Nucleus accumbens (tissue), 56 donors: ENCODE data around the gene PUS3.
"Not testable (repeated sequence)": the region's sequence is repeated elsewhere in the genome, so short reads cannot be mapped to it uniquely, and the experiment has no call there.

ENCODE experiments used
- DNase-seq, 56 donors: peaks; one replicate each; lab custom pipeline; 2025; lab: John Stamatoyannopoulos, UW

The PUS3 gene

GRCh38 chr11:125922156-125922555 lies 19.1 kb upstream of the PUS3 start:
- no peak for DNase-seq

DNA sequence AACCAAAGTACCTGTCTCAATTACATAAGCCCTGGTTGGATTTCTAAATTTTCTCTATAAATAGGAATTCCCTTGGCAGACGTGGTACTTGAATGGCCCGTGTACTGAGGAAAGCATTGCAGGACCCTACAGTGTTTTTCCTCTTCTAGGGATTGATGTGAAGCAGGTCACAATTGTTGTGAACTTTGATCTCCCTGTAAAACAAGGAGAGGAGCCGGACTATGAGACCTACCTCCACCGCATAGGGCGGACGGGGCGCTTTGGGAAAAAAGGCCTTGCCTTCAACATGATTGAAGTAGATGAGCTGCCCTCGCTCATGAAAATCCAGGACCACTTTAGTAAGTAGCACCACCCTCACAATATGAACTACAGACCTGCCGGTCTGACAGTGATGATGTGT lies 18.0 kb upstream of the PUS3 start:
- no peak for DNase-seq

DNA sequence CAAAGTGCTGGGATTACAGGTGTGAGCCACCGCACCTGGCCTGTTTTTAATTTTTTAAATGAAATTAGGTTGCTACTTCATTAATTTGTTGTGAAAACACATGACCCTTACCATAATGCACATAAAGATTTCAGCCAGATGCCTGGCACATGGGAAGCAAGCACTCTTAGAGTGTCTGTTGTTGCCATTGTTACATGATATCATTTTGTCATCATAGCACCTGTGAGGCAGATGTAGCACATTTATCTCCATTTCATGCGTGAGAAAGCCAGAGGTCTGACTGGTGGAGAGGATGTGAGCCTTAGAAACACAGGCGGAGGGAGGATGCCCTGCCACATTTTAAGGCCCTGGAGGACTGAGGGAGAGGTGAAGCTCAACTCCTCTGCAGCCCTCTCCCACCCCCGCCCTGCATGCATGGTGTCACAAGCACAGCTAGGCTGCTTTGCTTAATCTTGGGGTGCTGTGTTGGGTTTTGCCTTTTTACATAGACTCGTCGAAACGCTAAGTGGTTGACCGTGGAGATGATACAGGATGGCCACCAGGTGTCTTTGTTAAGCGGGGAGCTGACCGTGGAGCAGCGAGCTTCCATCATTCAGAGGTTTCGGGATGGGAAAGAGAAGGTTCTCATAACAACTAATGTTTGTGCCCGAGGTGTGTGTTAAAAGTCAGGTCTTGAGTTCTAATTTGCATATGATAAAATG lies 15.3 kb upstream of the PUS3 start:
- DNase-seq = no peak

GRCh38 chr11:125916683-125917347 lies 13.8 kb upstream of the PUS3 start:
- no peak for DNase-seq

DNA sequence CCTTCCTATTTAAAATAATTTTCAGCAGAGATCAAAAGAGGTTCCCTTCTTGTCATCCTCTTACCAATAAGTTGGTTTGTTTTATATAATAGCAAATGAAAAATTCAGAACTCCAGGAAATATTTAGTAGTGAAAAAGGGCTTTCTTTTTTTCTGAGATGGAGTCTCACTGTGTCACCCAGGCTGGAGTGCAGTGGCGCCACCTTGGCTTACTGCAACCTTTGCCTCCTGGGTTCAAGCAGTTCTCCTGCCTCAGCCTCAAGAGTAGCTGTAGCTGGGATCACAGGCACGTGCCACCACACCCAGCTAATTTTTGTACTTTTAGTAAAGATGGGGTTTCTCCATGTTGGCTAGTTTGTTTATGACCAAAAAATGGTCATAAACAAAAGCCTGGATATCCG lies 11.6 kb upstream of the PUS3 start:
- DNase-seq = not testable (repeated sequence)

GRCh38 chr11:125910226-125910849 lies 7.3 kb upstream of the PUS3 start:
- no peak for DNase-seq

- DNase-seq = peak in 1 of 56 donors; percentile 30
Observed at GRCh38 chr11:125904678-125905077, 1.7 kb upstream of the PUS3 start.

- peak in 48 of 56 donors; percentile 17 to 86 (median 54) for DNase-seq
Observed at GRCh38 chr11:125903711-125904659, 979 bp upstream of the PUS3 start, which contains the start of gene DDX25. DDX25 (plus strand) TSS chr11:125904508; CDS start chr11:125904518, 10 bp downstream.

DNA sequence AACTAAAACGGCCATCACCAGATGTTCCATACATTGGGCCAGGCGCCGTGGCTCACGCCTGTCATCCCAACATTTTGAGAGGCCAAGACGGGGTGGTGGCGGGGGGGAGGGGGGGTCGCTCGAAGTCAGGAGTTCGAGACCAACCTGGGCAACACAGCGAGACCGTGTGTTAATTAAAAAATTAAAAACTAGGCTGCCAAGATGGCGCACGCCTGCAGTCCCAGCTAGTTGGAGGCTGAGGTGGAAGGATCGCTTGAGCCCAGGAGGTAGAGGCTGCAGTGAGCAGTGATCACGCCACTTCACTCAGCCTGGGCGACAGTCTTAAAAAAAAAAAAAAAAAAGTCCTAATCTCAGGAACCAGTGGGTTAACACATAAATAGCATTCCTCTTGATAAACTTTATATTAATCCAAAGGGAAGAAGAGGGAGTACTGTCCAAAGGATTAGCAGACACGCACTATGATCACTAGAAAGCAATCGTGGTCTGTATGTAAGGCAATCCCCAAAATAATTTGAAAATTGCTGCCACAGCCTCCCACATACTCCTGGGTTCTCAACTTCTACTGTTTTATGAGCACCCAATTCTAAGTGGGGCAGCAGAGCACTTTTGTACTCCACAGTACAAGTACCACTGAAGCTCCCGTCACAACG lies 604 bp downstream of the PUS3 start:
- DNase-seq = peak in 1 of 56 donors; percentile 37

DNA sequence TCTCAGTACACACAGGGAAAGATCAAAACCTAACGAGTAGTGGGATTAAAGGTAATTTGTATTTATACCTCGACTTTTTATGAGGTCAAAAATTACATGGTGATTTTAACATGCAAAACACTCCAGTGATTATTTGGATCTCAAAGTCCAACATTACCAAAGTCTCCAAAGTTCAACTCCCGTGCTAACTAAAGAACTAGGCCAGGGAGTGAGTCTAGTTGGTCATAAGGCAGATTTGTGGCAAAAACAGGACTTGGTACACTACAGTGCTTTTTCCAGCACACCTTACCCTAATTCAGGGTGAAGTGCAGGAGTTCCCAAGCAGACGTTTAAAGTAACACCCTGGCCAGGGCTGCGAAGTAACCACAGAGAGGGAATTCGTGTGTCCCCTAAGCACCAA lies 1.1 kb downstream of the PUS3 start:
- no peak for DNase-seq

GRCh38 chr11:125892994-125893393 lies 10.0 kb downstream of the PUS3 start:
- DNase-seq = no peak

GRCh38 chr11:125892071-125892470 lies 10.9 kb downstream of the PUS3 start:
- DNase-seq = no peak

- no peak for DNase-seq
Observed at GRCh38 chr11:125890447-125891100, 12.4 kb downstream of the PUS3 start.

DNA sequence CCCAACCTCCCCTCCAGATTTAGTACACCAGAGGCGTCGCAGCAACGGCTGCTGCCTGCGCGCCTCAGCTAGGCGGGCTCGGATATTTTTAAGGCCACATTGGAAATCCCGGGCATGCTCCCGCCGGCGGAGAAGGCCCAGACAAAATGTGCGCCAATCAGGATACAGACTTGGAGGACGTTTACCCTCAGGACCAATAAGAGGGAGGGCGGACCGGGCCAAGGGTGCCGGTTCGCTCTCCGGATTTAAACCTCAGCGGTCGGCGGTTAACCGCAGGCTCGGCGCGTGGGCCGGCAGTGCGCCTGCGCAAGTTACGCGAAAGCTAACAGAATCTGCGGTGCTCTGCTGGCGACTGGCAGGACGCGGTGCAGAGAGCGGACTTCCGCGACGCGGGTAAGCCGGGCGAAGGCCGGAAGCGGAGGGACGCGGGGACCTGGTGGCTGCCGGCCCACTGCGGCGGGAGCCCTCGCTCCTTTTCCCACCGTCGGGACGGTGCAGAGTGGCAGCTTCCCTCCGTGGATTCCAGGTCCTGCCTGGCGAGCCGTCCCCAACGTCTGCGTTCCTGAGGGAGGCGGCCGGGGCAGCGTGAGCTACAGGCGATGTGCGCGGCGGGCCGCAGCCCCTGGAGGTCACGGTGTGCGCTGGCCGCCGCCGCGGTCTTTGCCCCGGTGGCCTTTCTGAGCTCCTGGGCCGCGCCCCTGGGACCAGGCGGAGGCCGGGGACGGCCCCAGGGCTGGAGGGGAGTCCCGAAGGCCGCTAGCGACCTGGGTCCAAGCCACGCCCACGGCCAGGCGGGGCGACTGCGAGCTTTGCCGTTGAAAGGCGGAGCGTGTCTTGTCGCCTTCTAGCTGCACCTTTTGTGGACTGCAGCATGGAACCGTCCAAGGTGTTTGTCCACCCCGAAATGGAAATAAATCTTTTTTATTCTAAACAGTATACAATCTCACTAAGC lies 15.4 kb downstream of the PUS3 start, which contains the start of gene HYLS1:
Gene HYLS1 (plus strand): TSS at position 296 of the 952 bp plus-strand sequence. CDS start 11,701 bp downstream, outside the sequence.
- peak; percentile 66 to 97 (median 89) for DNase-seq

GRCh38 chr11:125886997-125887372 lies 16.0 kb downstream of the PUS3 start:
- DNase-seq = peak in 17 of 56 donors; percentile 26 to 74 (median 53)

GRCh38 chr11:125883375-125883774 lies 19.6 kb downstream of the PUS3 start:
- no peak for DNase-seq

- DNase-seq = no peak
Observed at GRCh38 chr11:125881291-125881690, 21.7 kb downstream of the PUS3 start.

DNA sequence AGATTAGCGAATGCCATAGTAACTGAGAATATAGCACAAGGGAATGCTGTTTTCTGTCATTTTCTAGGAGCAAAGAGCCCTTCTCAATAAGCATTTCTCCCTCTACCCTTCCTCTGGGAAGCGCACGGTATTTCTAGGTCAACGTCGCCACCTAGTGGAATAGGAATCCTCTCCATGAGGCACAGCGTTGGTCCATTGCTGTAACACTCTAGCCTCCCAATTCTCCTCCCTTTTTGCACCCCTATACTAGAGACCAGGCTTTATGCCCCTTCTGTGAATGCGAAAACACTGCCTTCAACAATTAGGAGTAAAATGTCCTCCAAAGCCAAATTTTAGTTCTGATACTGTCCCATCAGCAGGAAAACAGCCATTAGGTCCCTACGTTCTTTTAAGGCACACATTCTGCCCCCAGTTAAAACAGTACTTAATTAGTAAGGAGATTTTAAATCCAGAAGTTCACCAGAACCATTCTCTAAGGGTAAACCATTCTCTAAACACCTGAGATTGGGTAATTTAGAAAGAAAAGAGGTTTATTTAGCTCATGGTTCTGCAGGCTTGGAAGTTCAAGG lies 28.4 kb downstream of the PUS3 start:
- DNase-seq = peak in 47 of 56 donors; percentile 2 to 78 (median 34)
